Panc1 (cell line): ENCODE results near the gene CCDC86. TPM values are rescaled to one million over a fixed set of nuclear protein-coding genes. Genes with fewer than 3 reads are reported as not detected.

Source experiments
- ATAC-seq: fragments of 200-7000 bp; cut with Tn5 transposase; 2 replicates; pipeline ENCODE4 v1.9.1; 2020; ENCODE audit warnings: mild to moderate bottlenecking, moderate library complexity
- BruUV-seq: library from RNA; stranded (reverse); fragments of 400-500 nt; replicated peaks from 2 replicates; lab custom pipeline; 2021; lab: Mats Ljungman, UMichigan
- CTCF ChIA-PET: fragments of 300-600 bp; sonication (Branson Sonifier 250); formaldehyde crosslinking; loops from one replicate; lab custom pipeline; 2022; ENCODE audit warnings: antibody characterized with exemption; lab: Charles Lee
- POLR2A ChIA-PET: fragments of 300-600 bp; sonication (Branson Sonifier 250); formaldehyde crosslinking; loops from one replicate; lab custom pipeline; 2022; ENCODE audit warnings: antibody characterized with exemption; lab: Charles Lee
- DNase-seq: peaks from one replicate; pipeline ENCODE4 v3.0.0-alpha.2; 2010; ENCODE audit warnings: low read depth, low spot score
- H3K27ac ChIP-seq: 2 replicates; pipeline ENCODE4 v1.5.1; 2011; ENCODE audit warnings: mild to moderate bottlenecking, low read length, inconsistent platforms
- H3K27me3 ChIP-seq: fragments of 200-500 bp; sonication (Bioruptor generic); 2 replicates; pipeline ENCODE4 v1.6.0; 2014; ENCODE audit warnings: low read length, inconsistent platforms; ENCODE audit not compliant: control insufficient read depth, insufficient read depth
- H3K36me3 ChIP-seq: fragments of 200-500 bp; sonication (Bioruptor generic); 2 replicates; pipeline ENCODE4 v1.5.1; 2014; ENCODE audit warnings: inconsistent platforms, mild to moderate bottlenecking, low read length, moderate library complexity; ENCODE audit not compliant: control insufficient read depth, insufficient read depth
- H3K4me1 ChIP-seq: 2 replicates; pipeline ENCODE4 v1.5.1; 2011; ENCODE audit warnings: inconsistent platforms, mild to moderate bottlenecking, low read length, moderate library complexity; ENCODE audit not compliant: control insufficient read depth, insufficient read depth
- H3K4me3 ChIP-seq, 2 experiments: 2 replicates each; pipeline ENCODE4 v1.5.1; 2011 to 2012; ENCODE audit warnings: low read depth in 2 of 2, low read length in 2 of 2, mild to moderate bottlenecking in 2 of 2, inconsistent platforms in 1 of 2, moderate library complexity in 1 of 2
- H3K9me3 ChIP-seq: fragments of 200-500 bp; sonication (Bioruptor generic); 2 replicates; pipeline ENCODE4 v1.5.1; 2014; ENCODE audit warnings: low read depth, mild to moderate bottlenecking, inconsistent platforms, low read length, moderate library complexity; ENCODE audit not compliant: control insufficient read depth, insufficient read depth
- POLR2AphosphoS5 ChIP-seq: IDR thresholded peaks from 2 replicates; pipeline ENCODE4 v1.6.1; 2012; ENCODE audit warnings: mild to moderate bottlenecking, low read depth, low read length, moderate library complexity
- SIN3A ChIP-seq: IDR thresholded peaks from 2 replicates; pipeline ENCODE4 v1.6.1; 2012; ENCODE audit warnings: low read depth, mild to moderate bottlenecking, low read length, moderate library complexity, borderline replicate concordance; ENCODE audit not compliant: insufficient read depth
- TCF7L2 ChIP-seq: IDR thresholded peaks from 2 replicates; pipeline ENCODE4 v1.6.1; 2011; ENCODE audit warnings: mild to moderate bottlenecking, low read depth, low read length, inconsistent platforms
- in situ Hi-C: cut with HindIII; loops from 2 replicates; pipeline ENCODE4 v1.10.0; 2016; ENCODE audit warnings: low sequenced_read_pairs, low pct_unique_long_range_greater_than_20kb
- intact Hi-C: fragments of 100-400 bp; cut with micrococcal nuclease; formaldehyde crosslinking; loops from one replicate; pipeline ENCODE4 v1.10.0; 2022; ENCODE audit not compliant: unreplicated experiment
- total RNA-seq: library from RNA; stranded (reverse); gene quantifications from one replicate; pipeline ENCODE4 v1.2.1, GENCODE V29; 2021; ENCODE audit not compliant: unreplicated experiment
- TF ChIP-seq, protein P1 (sequence below): fragments of 450-650 bp; IDR thresholded peaks from 2 replicates; pipeline ENCODE4 v1.5.1; 2017; ENCODE audit warnings: mild to moderate bottlenecking
- TF ChIP-seq, protein P2 (sequence below), 2 experiments: IDR thresholded peaks; 2 replicates each; pipeline ENCODE4 v1.6.1; 2011 to 2012; ENCODE audit warnings: low read depth in 2 of 2, control low read depth in 1 of 2, low read length in 1 of 2, mild to moderate bottlenecking in 1 of 2, moderate library complexity in 1 of 2; ENCODE audit not compliant: insufficient read depth in 1 of 2

CCDC86 gene
- total RNA-seq, 1 experiment from 2014 or later = 70.2 TPM

DNA sequence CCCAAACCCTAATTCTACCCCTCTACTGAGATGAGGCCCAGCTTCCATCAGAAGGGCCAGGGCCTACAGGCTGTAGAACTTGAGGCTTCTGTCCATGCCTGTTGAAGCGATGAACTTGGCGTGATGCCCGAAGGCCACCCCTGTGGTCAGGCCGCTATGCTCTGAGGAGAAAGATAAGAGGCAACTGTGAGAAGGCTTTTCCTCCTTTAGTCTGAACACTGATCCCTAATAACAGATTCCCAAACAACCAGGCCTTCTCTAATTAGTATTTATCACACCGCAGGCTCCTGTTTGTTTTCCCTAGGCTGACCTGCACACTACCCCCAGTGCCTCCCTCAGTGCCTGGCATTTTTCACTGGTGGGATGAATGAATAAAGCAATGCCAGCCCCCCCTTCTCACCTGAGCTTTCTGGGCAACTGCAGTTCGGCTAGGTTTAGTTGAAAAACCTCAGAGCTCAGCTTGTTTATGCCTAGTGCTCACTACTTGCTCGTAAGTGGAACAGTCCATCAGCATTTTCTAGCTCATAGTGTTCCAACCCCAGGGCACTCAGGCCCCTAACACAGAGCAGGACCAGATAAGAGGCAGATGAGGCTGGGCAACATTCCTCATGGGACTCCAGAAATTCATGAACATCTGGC, 49.3 kb downstream of the CCDC86 start:
- POLR2A ChIA-PET = no interaction called here
- intact Hi-C loops = no loop called here

DNA sequence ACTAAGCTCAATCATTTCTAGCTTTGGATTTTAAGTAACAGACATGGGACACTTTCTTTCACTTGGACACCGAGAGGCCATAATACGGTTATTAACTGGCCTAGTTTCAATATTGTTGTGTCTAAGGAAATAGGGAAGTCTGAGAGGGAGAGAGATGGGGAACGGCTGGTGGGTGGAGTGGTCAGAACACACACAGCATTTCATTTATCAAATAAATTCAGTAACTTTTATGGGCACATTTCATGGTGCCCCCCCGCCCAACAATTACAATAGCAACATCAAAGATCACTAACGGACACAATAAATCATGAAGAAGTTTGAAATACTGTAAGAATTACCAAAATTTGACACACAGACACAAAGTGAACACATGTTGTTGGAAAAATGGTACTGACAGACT, 53.8 kb downstream of the CCDC86 start:
- intact Hi-C loops = no loop called here
- ATAC-seq (no peak), DNase-seq (no peak)
- Histone ChIP-seq H3K27me3 (no peaks in the 10 kb centered on the region), H3K4me3 (no peak overlapping the region), H3K27ac (no peak overlapping the region), H3K4me1 (no peaks in the 10 kb centered on the region), H3K9me3 (no peaks in the 10 kb centered on the region), H3K36me3 (peaks cover 43% of the 10 kb centered on the region)
- in situ Hi-C loops = no loop called here
- TF ChIP-seq, protein P1, sequence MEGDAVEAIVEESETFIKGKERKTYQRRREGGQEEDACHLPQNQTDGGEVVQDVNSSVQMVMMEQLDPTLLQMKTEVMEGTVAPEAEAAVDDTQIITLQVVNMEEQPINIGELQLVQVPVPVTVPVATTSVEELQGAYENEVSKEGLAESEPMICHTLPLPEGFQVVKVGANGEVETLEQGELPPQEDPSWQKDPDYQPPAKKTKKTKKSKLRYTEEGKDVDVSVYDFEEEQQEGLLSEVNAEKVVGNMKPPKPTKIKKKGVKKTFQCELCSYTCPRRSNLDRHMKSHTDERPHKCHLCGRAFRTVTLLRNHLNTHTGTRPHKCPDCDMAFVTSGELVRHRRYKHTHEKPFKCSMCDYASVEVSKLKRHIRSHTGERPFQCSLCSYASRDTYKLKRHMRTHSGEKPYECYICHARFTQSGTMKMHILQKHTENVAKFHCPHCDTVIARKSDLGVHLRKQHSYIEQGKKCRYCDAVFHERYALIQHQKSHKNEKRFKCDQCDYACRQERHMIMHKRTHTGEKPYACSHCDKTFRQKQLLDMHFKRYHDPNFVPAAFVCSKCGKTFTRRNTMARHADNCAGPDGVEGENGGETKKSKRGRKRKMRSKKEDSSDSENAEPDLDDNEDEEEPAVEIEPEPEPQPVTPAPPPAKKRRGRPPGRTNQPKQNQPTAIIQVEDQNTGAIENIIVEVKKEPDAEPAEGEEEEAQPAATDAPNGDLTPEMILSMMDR = no peak
- no peak for TF ChIP-seq TCF7L2
- TF ChIP-seq POLR2AphosphoS5 = no peak
- no peak for TF ChIP-seq SIN3A
- TF ChIP-seq, protein P2, sequence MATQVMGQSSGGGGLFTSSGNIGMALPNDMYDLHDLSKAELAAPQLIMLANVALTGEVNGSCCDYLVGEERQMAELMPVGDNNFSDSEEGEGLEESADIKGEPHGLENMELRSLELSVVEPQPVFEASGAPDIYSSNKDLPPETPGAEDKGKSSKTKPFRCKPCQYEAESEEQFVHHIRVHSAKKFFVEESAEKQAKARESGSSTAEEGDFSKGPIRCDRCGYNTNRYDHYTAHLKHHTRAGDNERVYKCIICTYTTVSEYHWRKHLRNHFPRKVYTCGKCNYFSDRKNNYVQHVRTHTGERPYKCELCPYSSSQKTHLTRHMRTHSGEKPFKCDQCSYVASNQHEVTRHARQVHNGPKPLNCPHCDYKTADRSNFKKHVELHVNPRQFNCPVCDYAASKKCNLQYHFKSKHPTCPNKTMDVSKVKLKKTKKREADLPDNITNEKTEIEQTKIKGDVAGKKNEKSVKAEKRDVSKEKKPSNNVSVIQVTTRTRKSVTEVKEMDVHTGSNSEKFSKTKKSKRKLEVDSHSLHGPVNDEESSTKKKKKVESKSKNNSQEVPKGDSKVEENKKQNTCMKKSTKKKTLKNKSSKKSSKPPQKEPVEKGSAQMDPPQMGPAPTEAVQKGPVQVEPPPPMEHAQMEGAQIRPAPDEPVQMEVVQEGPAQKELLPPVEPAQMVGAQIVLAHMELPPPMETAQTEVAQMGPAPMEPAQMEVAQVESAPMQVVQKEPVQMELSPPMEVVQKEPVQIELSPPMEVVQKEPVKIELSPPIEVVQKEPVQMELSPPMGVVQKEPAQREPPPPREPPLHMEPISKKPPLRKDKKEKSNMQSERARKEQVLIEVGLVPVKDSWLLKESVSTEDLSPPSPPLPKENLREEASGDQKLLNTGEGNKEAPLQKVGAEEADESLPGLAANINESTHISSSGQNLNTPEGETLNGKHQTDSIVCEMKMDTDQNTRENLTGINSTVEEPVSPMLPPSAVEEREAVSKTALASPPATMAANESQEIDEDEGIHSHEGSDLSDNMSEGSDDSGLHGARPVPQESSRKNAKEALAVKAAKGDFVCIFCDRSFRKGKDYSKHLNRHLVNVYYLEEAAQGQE (IDR thresholded peaks at IDR 0.05; ENCODE audit: insufficient read depth in 1 of 2, low read depth in 2 of 2, low read length in 1 of 2) = no peak
- CTCF ChIA-PET = no interaction called here
- BruUV-seq = no TSS peak
- POLR2A ChIA-PET = no interaction called here

More for the DNA sequence above, 49.3 kb downstream of the CCDC86 start:
- in situ Hi-C loops = no loop called here
- no peaks in the 10 kb centered on the region for H3K9me3 ChIP-seq
- H3K4me3 ChIP-seq = no peak overlapping the region
- H3K4me1 ChIP-seq = no peaks in the 10 kb centered on the region
- H3K27ac ChIP-seq = no peak overlapping the region
- TF ChIP-seq SIN3A (no peak), POLR2AphosphoS5 (no peak), TCF7L2 (no peak)
- TF ChIP-seq, protein P2 (IDR thresholded peaks at IDR 0.05; ENCODE audit: insufficient read depth in 1 of 2, low read depth in 2 of 2, low read length in 1 of 2) = no peak
- TF ChIP-seq, protein P1 = no peak
- no peaks in the 10 kb centered on the region for H3K27me3 ChIP-seq
- no TSS peak for BruUV-seq
- CTCF ChIA-PET = interaction anchor here (0.6 kb wide), 1 partner anchor 59 kb away, joined by 4 read pairs; no protein-coding TSS in a partner anchor
- DNase-seq (no peak), ATAC-seq (no peak)
- H3K36me3 ChIP-seq = peaks cover 16% of the 10 kb centered on the region
